HG02970 (cell line): ENCODE measurements around the gene TBC1D3K.
"Not testable (repeated sequence)": the region's sequence is repeated elsewhere in the genome, so short reads cannot be mapped to it uniquely, and the experiment has no call there.

Source experiments
- ATAC-seq: cut with Tn5 transposase; IDR thresholded peaks from one replicate; pipeline ENCODE4 v1.9.1; 2021; ENCODE audit warnings: mild to moderate bottlenecking, moderate library complexity, moderate number of reproducible peaks; ENCODE audit not compliant: unreplicated experiment, low FRiP score

TBC1D3K gene

DNA sequence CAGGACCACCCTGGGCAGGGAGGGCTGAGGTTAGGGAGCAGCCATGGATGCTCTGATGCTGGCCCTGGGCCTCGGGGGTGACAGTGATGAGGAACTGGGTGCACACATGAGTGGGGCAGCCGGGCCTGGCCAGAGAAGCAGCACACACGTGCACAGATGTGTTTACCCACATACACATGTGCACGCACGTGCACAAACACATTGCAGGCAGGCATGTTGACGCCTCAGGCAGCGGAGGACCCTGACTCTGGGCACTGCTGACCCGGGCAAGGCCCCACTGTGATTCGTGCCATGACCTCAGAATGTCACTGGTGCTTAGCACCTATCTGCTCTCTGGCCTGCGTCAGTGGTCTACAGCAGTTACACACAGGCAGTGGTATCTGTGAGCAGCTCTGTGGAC, at the start of gene TBC1D3K:
TBC1D3K (plus strand) TSS at position 301 of the 400 bp plus-strand sequence. CDS start 1,585 bp downstream, outside the sequence.
- ATAC-seq, result not testable (repeated sequence)

DNA sequence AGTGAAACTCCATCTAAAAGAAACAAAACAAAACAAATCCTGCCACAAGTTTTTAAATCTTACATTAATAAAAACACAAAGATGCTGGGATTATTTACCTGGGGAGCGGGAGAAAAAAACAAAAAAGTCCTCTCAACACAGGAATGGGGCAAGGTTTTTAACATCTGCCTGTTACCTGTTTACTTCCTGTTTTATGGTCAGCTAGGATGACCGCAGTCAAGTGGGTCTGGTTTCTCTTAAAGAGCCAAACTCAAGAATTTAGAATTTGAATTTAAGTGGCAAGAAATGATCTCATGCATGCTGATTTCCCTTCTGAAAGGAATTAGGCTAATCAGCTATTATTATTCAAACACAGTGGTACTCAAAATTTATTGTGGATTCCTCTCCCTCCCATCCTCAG, 39.7 kb upstream of the TBC1D3K start:
- ATAC-seq, result no peak

DNA sequence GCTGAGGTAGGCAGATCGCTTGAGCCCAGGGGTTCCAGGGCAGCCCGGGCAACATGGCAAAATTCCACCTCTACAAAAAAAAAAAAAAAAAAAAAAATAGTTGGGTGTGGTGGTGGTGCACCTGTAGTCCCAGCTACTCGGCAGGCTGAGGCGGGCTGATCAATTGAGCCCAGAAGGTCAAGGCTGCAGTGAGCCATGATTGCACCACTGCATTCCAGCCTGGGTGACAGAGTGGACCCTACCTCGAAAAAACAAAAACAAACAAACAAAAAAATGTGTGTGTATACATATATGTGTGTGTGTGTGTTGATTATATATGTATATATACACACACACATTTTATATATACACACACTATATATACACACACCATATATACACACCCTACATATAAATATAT, 39.1 kb upstream of the TBC1D3K start:
- ATAC-seq, result no peak

DNA sequence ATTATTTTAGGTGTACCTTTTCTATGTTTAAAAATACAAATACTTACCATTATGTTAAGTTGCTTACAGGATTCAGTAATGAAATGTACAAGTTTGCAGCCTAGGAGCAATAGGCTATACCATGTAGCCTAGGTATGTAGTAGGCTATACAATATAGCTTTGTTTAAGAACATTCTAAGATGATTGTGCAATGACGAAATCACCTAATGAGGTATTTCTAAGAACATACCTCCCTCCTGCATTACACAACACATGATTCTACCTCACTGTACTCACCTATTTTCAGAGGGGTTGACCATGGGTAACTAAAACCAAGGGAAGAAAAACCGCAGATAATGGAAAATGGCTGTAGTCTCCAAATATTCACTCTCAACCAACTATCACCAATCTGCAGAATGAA, 35.3 kb upstream of the TBC1D3K start:
- ATAC-seq, result no peak

DNA sequence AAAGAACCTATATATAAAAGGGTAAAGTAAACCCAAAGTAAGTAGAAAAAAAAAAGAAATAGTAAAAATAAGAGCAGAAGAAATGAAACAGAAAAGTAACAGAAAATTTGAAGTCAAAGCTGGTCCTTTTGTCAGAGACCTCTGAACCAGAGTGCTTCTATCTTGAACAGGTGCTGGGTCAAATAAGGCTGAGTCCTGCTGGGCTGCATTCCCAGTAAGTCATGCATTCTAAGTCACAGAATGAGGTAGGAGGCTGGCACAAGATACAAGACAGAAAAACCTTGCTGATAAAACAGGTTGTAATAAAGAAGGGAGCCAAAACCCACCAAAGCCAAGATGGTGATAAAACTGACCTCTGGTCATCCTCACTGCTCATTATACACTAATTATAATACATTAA, 27.3 kb upstream of the TBC1D3K start:
- not testable (repeated sequence) for ATAC-seq
